ENCODE measurements around the gene SEM1.

SEM1 gene

DNA sequence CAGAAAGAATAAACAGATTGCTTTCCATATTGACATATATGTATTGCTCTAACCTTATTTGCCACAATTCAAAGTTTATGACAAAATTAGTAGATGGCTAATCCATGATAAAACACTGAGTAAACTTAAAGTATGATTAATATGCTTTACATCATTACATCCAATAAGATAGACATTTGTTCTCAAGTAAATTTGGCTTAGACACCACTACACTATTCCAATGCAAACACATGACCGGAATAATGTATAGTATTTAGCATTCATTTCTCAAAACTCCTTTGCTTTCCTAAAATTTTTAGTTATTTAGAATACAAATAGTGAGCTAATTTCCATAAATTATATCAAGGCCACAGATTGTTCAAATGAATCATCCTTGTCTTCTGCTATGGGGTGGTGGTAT, 20.2 kb downstream of the SEM1 start:
- H4K20me1 ChIP-seq (ENCODE audit: insufficient read depth, low read length), result no peaks in the 10 kb centered on the region
- 0 out of 2 replicates have a peak, but pooled peaks cover 17% of the 10 kb centered on the region for H3K79me2 ChIP-seq (ENCODE audit: insufficient read depth, low read length)
- TF ChIP-seq, protein P1, sequence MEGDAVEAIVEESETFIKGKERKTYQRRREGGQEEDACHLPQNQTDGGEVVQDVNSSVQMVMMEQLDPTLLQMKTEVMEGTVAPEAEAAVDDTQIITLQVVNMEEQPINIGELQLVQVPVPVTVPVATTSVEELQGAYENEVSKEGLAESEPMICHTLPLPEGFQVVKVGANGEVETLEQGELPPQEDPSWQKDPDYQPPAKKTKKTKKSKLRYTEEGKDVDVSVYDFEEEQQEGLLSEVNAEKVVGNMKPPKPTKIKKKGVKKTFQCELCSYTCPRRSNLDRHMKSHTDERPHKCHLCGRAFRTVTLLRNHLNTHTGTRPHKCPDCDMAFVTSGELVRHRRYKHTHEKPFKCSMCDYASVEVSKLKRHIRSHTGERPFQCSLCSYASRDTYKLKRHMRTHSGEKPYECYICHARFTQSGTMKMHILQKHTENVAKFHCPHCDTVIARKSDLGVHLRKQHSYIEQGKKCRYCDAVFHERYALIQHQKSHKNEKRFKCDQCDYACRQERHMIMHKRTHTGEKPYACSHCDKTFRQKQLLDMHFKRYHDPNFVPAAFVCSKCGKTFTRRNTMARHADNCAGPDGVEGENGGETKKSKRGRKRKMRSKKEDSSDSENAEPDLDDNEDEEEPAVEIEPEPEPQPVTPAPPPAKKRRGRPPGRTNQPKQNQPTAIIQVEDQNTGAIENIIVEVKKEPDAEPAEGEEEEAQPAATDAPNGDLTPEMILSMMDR (IDR thresholded peaks at IDR 0.05; ENCODE audit: low read length), result no peak
- H3K36me3 ChIP-seq (ENCODE audit: insufficient read depth, low read length), result peaks cover 83% of the 10 kb centered on the region
- H3K4me2 ChIP-seq (ENCODE audit: low read length), result no peak overlapping the region
- no peaks in the 10 kb centered on the region for H3K27me3 ChIP-seq (ENCODE audit: insufficient read depth, low read length)
- H3K9ac ChIP-seq (ENCODE audit: low read length), result no peak overlapping the region
- H3F3A ChIP-seq (ENCODE audit: insufficient read depth, low read length), result no peaks in the 10 kb centered on the region
- no peaks in the 10 kb centered on the region for H3K9me3 ChIP-seq (ENCODE audit: low read length)
- H2AFZ ChIP-seq (ENCODE audit: low read length), result no peak overlapping the region
- H3K27ac ChIP-seq (ENCODE audit: low read depth, low read length, poor library complexity, severe bottlenecking), result no peak overlapping the region
- no peak overlapping the region for H3K4me3 ChIP-seq (ENCODE audit: low read depth, low read length, poor library complexity, severe bottlenecking)
- H3K4me1 ChIP-seq (ENCODE audit: insufficient read depth, low read length, severe bottlenecking), result no peaks in the 10 kb centered on the region
- no peaks in the 10 kb centered on the region for H3K9me2 ChIP-seq (ENCODE audit: low read depth, low read length)

DNA sequence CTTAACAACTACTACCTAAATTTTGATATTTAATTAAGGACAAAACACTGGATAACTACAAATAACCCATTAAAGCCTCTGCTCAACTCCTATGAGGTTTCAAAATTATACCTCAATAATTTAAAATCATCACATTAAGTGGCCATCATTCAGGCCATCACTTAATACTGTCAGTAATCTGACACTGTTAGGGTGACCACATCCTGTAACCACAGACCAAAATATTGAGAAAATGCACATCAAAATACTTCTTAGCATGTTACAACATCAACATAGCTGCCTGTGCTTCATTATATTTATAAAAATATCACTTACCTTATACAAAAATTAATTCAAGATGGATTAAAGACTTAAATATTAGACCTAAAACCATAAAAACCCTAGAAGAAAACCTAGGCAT, 23.3 kb downstream of the SEM1 start:
- Histone ChIP-seq H3K4me3 (ENCODE audit: low read depth, low read length, poor library complexity, severe bottlenecking) (no peak overlapping the region), H3K79me2 (ENCODE audit: insufficient read depth, low read length) (0 out of 2 replicates have a peak, but pooled peaks cover 7% of the 10 kb centered on the region), H3K27ac (ENCODE audit: low read depth, low read length, poor library complexity, severe bottlenecking) (no peak overlapping the region), H3K9ac (ENCODE audit: low read length) (no peak overlapping the region), H4K20me1 (ENCODE audit: insufficient read depth, low read length) (no peaks in the 10 kb centered on the region), H3K9me3 (ENCODE audit: low read length) (no peaks in the 10 kb centered on the region), H3K27me3 (ENCODE audit: insufficient read depth, low read length) (no peaks in the 10 kb centered on the region), H3K36me3 (ENCODE audit: insufficient read depth, low read length) (peaks cover 63% of the 10 kb centered on the region), H3K4me1 (ENCODE audit: insufficient read depth, low read length, severe bottlenecking) (no peaks in the 10 kb centered on the region), H2AFZ (ENCODE audit: low read length) (no peak overlapping the region), H3K4me2 (ENCODE audit: low read length) (no peak overlapping the region), H3F3A (ENCODE audit: insufficient read depth, low read length) (no peaks in the 10 kb centered on the region), H3K9me2 (ENCODE audit: low read depth, low read length) (no peaks in the 10 kb centered on the region)
- TF ChIP-seq, protein P1 (IDR thresholded peaks at IDR 0.05; ENCODE audit: low read length), result no peak
- no peak for TF ChIP-seq EZH2 (IDR thresholded peaks at IDR 0.05; ENCODE audit: borderline replicate concordance, low read length)

DNA sequence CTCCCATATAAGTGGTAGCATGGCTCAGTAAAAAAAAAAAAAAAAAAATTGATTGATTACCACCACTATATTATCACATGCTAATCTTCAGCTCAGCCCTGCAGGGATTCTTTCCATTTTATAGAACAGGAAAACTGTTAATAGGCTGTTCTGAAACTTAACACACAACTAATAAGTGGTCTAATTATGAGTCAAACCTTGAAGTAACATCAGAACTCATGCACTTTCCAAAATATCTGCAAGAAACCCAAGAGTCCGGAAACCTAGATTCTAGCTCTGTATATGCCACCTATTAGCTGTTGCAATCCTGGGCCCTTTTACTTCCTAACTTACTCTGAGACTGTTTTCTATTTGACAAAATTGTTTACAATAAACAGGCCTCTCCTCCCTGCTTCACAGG, 23.9 kb downstream of the SEM1 start:
- H3F3A ChIP-seq (ENCODE audit: insufficient read depth, low read length), result no peaks in the 10 kb centered on the region
- H3K4me3 ChIP-seq (ENCODE audit: low read depth, low read length, poor library complexity, severe bottlenecking), result no peak overlapping the region
- no peak overlapping the region for H2AFZ ChIP-seq (ENCODE audit: low read length)
- no peak for TF ChIP-seq EZH2 (IDR thresholded peaks at IDR 0.05; ENCODE audit: borderline replicate concordance, low read length)
- TF ChIP-seq, protein P1 (IDR thresholded peaks at IDR 0.05; ENCODE audit: low read length), result no peak
- no peak overlapping the region for H3K4me2 ChIP-seq (ENCODE audit: low read length)
- 0 out of 2 replicates have a peak, but pooled peaks cover 4% of the 10 kb centered on the region for H3K79me2 ChIP-seq (ENCODE audit: insufficient read depth, low read length)
- H3K27me3 ChIP-seq (ENCODE audit: insufficient read depth, low read length), result no peaks in the 10 kb centered on the region
- H3K9ac ChIP-seq (ENCODE audit: low read length), result no peak overlapping the region
- no peaks in the 10 kb centered on the region for H4K20me1 ChIP-seq (ENCODE audit: insufficient read depth, low read length)
- H3K9me2 ChIP-seq (ENCODE audit: low read depth, low read length), result no peaks in the 10 kb centered on the region
- H3K27ac ChIP-seq (ENCODE audit: low read depth, low read length, poor library complexity, severe bottlenecking), result no peak overlapping the region
- no peaks in the 10 kb centered on the region for H3K4me1 ChIP-seq (ENCODE audit: insufficient read depth, low read length, severe bottlenecking)
- no peaks in the 10 kb centered on the region for H3K9me3 ChIP-seq (ENCODE audit: low read length)
- H3K36me3 ChIP-seq (ENCODE audit: insufficient read depth, low read length), result peaks cover 57% of the 10 kb centered on the region

Data from OCI-LY1 (cell line).